ENCODE results near the gene PPFIA4. TPM values are rescaled to one million over a fixed set of nuclear protein-coding genes. Genes with fewer than 3 reads are reported as not detected.

The PPFIA4 gene
- total and polyA plus RNA-seq, 2 of the 4 experiments (the other 2 are of a cell fraction) = 5.4 to 13.7 TPM

DNA sequence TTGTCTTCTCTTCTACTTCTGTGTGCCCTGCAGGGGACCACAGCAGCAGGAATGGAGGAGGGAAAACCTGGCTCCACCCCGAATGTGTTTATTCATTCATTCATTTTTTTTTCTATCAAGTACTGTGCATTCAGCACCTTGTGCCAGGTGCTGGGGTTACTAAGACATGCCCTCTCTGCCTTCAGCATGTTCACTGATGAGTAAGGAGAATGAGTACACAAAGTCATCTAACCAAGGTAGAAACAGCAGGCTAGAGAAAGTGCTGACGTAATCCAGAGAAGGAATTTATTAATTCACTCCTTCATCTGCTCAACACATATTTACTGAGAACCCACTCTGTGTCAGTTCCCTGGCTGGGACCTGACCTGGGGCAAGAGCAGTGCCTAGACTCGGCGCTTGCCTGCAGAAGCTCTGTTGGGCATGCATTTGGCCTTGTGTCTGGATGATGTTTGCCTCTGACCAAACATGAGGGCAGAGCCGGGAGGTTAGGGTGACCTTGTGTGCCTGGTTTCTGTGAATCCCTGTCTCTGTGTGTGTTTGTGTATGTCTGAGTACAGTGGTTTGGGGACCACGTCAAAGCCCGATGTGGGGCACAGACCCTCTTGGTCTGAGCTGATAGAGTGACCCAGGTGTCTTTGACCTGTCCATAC, 62.8 kb downstream of the PPFIA4 start:
- Histone ChIP-seq H2BK5ac (ENCODE audit: low read depth, low read length, poor library complexity, severe bottlenecking) (no peak overlapping the region), H2BK20ac (ENCODE audit: low read depth, low read length) (no peak overlapping the region), H3K36me3 (ENCODE audit: control insufficient read depth, insufficient read depth, low read length) (no peaks in the 10 kb centered on the region), H3K4me3 (ENCODE audit: insufficient read depth, low read depth, low read length) (no peak overlapping the region), H3K9ac (ENCODE audit: low read depth, low read length) (no peak overlapping the region), H3K27ac (ENCODE audit: insufficient read depth, low read length) (no peak overlapping the region), H4K5ac (ENCODE audit: low read depth, low read length) (no peak overlapping the region), H3K14ac (replicated peaks; ENCODE audit: low read depth, low read length) (no peak overlapping the region), H3K79me1 (ENCODE audit: low read depth in 1 of 2, low read length in 2 of 2) (no peaks in the 10 kb centered on the region), H3K23ac (ENCODE audit: low read depth, low read length) (no peak overlapping the region), H3K56ac (ENCODE audit: extremely low read depth, insufficient read depth, low read length) (no peak overlapping the region), H4K8ac (ENCODE audit: low read depth in 2 of 2, low read length in 2 of 2) (no peak overlapping the region), H2AK9ac (replicated peaks; ENCODE audit: low read depth, low read length, poor library complexity) (no peak overlapping the region), H2AFZ (replicated peaks; ENCODE audit: low read length, poor library complexity) (no peak overlapping the region), H2BK15ac (ENCODE audit: low read depth, low read length) (no peak overlapping the region), H2BK120ac (ENCODE audit: low read depth, low read length) (no peak overlapping the region), H4K91ac (ENCODE audit: insufficient read depth, low read depth, low read length) (no peak overlapping the region), H3K4me1 (ENCODE audit: control insufficient read depth, insufficient read depth, low read length) (no peaks in the 10 kb centered on the region), H3K4ac (ENCODE audit: low read depth, low read length) (no peak overlapping the region), H3K4me2 (ENCODE audit: low read depth, low read length) (no peak overlapping the region), H3K9me3 (ENCODE audit: control insufficient read depth, insufficient read depth, low read length) (peaks cover 3% of the 10 kb centered on the region; the same call in 1 of the 2 replicates), H3K27me3 (ENCODE audit: control insufficient read depth, insufficient read depth, low read length) (peaks cover 67% of the 10 kb centered on the region), H3K9me1 (ENCODE audit: insufficient read depth, low read length) (no peaks in the 10 kb centered on the region), H4K20me1 (ENCODE audit: insufficient read depth, low read length) (no peaks in the 10 kb centered on the region), H3K18ac (ENCODE audit: low read depth, low read length) (no peak overlapping the region), H2AK5ac (ENCODE audit: low read depth, low read length) (no peak overlapping the region)
- TF ChIP-seq SMC3 (IDR thresholded peaks at IDR 0.05; ENCODE audit: low read depth, low read length) = no peak
- TF ChIP-seq RFX5 (IDR thresholded peaks at IDR 0.05; ENCODE audit: low read depth, low read length) = no peak
- TF ChIP-seq, protein P1, sequence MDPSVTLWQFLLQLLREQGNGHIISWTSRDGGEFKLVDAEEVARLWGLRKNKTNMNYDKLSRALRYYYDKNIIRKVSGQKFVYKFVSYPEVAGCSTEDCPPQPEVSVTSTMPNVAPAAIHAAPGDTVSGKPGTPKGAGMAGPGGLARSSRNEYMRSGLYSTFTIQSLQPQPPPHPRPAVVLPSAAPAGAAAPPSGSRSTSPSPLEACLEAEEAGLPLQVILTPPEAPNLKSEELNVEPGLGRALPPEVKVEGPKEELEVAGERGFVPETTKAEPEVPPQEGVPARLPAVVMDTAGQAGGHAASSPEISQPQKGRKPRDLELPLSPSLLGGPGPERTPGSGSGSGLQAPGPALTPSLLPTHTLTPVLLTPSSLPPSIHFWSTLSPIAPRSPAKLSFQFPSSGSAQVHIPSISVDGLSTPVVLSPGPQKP (IDR thresholded peaks at IDR 0.05; ENCODE audit: borderline replicate concordance, low read depth, low read length) = no peak
- DNase-seq = no peak
- in situ Hi-C loops (cut with MboI; ENCODE audit: low sequenced_read_pairs) = no loop called here
- CTCF ChIA-PET = no interaction called here
- no peak for ATAC-seq (ENCODE audit: low read depth)
- POLR2A ChIA-PET (ENCODE audit: unreplicated experiment) = no interaction called here
- dilution Hi-C loops (cut with HindIII; ENCODE audit: low sequenced_read_pairs, unreplicated experiment) = no loop called here
- 67% methylated on average over 3 of the region's 7 CpGs; no CpG with 5 or more reads in 1 of the 2 experiments for WGBS, 2 experiments (ENCODE audit: extremely low coverage in 2 of 2, insufficient read length in 1 of 2)
- BruUV-seq (replicated peaks) = no TSS peak
- intact Hi-C loops (cut with micrococcal nuclease) = no loop called here
